ENCODE results near the gene PALLD.

DNA sequence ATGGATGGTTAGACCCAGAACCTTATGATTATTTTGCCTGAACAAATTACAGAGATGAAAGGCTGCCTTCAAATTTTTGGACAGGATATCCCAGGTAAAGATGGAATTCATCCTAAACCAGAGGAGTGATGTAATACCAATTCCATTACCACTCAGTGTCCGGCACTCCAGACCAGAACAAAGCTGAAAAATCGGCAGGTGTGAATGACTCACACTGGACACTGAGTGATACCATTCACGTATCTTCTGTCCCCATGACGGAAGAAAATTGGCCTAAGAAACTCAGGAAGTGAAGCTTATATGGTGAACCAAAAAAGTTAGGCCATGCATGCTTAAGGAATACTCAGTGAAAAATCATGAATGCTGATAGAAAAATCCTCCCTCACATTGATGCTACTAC, 34.5 kb downstream of the PALLD start:
- TF ChIP-seq, protein P1, sequence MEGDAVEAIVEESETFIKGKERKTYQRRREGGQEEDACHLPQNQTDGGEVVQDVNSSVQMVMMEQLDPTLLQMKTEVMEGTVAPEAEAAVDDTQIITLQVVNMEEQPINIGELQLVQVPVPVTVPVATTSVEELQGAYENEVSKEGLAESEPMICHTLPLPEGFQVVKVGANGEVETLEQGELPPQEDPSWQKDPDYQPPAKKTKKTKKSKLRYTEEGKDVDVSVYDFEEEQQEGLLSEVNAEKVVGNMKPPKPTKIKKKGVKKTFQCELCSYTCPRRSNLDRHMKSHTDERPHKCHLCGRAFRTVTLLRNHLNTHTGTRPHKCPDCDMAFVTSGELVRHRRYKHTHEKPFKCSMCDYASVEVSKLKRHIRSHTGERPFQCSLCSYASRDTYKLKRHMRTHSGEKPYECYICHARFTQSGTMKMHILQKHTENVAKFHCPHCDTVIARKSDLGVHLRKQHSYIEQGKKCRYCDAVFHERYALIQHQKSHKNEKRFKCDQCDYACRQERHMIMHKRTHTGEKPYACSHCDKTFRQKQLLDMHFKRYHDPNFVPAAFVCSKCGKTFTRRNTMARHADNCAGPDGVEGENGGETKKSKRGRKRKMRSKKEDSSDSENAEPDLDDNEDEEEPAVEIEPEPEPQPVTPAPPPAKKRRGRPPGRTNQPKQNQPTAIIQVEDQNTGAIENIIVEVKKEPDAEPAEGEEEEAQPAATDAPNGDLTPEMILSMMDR (IDR thresholded peaks at IDR 0.05) = no peak
- no peak for TF ChIP-seq EP300 (IDR thresholded peaks at IDR 0.05)
- no peak for TF ChIP-seq POLR2A (IDR thresholded peaks at IDR 0.05; ENCODE audit: low read depth)
